Progenitor cell of endocrine pancreas (in vitro differentiated cells): Measurements from ENCODE around the gene VDAC2. TPM values are rescaled to one million over a fixed set of nuclear protein-coding genes. Genes with fewer than 3 reads are reported as not detected.
A peak's percentile ranks its signal among the peaks of the same experiment; 100 is the strongest.

Experiments
- DNase-seq: peaks from one replicate; pipeline ENCODE4 v3.0.0; 2021; ENCODE audit warnings: low spot score; ENCODE audit not compliant: unreplicated experiment
- H3K27ac Mint-ChIP-seq: 2 replicates; pipeline ENCODE4 v1.8.0; 2021; ENCODE audit warnings: mild to moderate bottlenecking, moderate library complexity, mixed read lengths
- H3K27me3 Mint-ChIP-seq: 2 replicates; pipeline ENCODE4 v1.8.0; 2021; ENCODE audit warnings: mixed read lengths
- H3K36me3 Mint-ChIP-seq: 2 replicates; pipeline ENCODE4 v1.8.0; 2022; ENCODE audit warnings: mixed read lengths; ENCODE audit not compliant: insufficient read depth
- H3K4me1 Mint-ChIP-seq: 2 replicates; pipeline ENCODE4 v1.8.0; 2021; ENCODE audit warnings: low read depth, mixed read lengths
- H3K4me3 Mint-ChIP-seq: 2 replicates; pipeline ENCODE4 v1.8.0; 2021; ENCODE audit warnings: low read depth, mild to moderate bottlenecking, moderate library complexity, mixed read lengths
- H3K9me3 Mint-ChIP-seq: 2 replicates; pipeline ENCODE4 v1.8.0; 2021; ENCODE audit warnings: low read depth, mixed read lengths
- total RNA-seq: library from RNA; stranded (reverse); gene quantifications from 2 replicates; pipeline ENCODE4 v1.2.1, GENCODE V29; 2021
- TF ChIP-seq, protein P1 (sequence below): fragments of 200-600 bp; sonication (generic); IDR thresholded peaks from one replicate; pipeline ENCODE4 v1.5.0; 2021; ENCODE audit warnings: antibody characterized with exemption, mild to moderate bottlenecking; ENCODE audit not compliant: unreplicated experiment

VDAC2 gene
- total RNA-seq, 1 donor from 2014 or later, result 142 TPM

DNA sequence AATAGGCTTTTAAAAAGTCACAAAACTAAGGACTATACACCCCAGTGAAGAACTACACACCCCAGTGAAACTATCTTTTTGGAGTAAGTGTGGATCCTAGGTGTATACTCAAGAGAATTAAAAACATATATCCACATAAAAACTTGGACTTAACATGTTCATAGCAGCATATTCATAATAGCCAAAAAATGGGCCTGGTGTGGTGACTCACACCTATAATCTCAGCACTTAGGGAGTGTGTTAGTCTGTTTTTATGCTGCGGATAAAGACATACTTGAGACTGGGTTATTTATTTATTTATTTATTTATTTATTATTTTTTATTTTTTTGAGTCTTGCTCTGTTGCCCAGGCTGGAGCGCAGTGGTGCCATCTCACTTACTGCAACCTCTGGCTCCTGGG lies 44.1 kb downstream of the VDAC2 start:
- H3K9me3 Mint-ChIP-seq, result peaks cover 19% of the 10 kb centered on the region
- H3K4me3 Mint-ChIP-seq, result no peak overlapping the region
- no peak for DNase-seq
- TF ChIP-seq, protein P1, sequence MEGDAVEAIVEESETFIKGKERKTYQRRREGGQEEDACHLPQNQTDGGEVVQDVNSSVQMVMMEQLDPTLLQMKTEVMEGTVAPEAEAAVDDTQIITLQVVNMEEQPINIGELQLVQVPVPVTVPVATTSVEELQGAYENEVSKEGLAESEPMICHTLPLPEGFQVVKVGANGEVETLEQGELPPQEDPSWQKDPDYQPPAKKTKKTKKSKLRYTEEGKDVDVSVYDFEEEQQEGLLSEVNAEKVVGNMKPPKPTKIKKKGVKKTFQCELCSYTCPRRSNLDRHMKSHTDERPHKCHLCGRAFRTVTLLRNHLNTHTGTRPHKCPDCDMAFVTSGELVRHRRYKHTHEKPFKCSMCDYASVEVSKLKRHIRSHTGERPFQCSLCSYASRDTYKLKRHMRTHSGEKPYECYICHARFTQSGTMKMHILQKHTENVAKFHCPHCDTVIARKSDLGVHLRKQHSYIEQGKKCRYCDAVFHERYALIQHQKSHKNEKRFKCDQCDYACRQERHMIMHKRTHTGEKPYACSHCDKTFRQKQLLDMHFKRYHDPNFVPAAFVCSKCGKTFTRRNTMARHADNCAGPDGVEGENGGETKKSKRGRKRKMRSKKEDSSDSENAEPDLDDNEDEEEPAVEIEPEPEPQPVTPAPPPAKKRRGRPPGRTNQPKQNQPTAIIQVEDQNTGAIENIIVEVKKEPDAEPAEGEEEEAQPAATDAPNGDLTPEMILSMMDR, result no peak
- H3K36me3 Mint-ChIP-seq, result no peaks in the 10 kb centered on the region
- no peaks in the 10 kb centered on the region for H3K4me1 Mint-ChIP-seq
- no peak overlapping the region for H3K27ac Mint-ChIP-seq
- H3K27me3 Mint-ChIP-seq, result peaks cover 3% of the 10 kb centered on the region

DNA sequence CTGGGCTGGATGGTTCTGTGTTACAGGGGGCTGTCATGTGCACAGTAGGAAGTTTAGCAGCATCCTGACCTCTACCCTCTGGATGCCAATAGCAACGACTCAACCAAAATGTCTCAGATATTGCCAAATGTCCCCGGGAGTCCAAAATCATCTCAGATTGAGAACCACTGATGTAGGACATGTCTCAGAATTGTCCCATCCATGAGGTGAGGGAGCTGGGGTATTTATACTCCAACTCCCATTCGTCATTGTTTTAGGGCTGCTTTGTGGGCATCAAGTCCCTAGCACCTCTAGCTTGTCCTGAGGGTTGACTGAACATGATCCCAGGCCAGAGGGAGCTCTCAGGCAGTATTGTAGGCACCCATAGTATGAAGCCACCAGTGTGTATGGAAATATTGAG lies 50.4 kb downstream of the VDAC2 start:
- H3K4me1 Mint-ChIP-seq, result peaks cover 8% of the 10 kb centered on the region
- no peak for DNase-seq
- no peak overlapping the region for H3K4me3 Mint-ChIP-seq
- TF ChIP-seq, protein P1, result no peak
- no peak overlapping the region for H3K27ac Mint-ChIP-seq
- no peaks in the 10 kb centered on the region for H3K27me3 Mint-ChIP-seq
- no peaks in the 10 kb centered on the region for H3K36me3 Mint-ChIP-seq
- H3K9me3 Mint-ChIP-seq, result peaks cover 2% of the 10 kb centered on the region

DNA sequence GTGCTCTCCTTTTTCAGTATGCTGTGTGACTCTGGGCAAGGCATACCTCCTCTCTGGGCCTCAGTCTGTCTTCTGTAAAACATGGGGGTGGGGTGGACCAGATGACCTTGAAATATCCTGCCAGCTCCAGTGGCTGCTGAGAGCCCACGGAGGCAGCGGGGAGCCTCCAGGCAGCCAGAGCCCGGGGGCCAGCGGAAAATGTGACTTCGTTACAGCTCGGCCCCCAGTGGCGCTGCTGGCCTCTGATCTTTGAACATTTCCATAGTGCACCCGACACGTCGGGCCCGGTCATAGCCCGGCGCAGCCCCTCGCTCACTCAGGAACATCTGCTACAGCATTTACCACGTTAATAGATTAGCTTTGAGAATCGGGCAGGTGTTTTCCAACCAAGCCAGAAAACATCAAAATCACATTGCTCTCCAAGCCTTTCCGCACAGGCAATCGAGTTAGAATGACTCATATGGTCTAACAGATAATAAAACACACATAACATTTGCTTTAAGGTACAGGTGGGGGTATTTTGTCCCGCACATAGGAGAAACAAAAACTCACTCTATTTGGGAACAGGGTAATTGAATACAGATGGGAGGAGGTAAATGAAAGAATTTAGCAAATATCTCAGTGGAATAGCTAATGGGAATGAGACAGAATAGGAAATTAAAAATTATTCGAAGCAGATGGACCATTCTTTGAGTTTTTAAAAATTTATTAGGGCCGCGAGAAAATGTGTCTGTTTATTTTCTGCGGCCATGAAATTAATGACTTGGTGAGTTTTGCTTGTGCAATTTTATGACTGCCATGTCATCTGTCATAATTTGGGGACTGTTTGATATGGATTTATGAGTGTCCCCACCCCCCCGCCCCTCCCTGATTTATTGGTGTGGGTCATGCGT lies 51.5 kb downstream of the VDAC2 start:
- no peak for DNase-seq
- peak overlapping the region; percentile 65 for H3K27ac Mint-ChIP-seq
- H3K27me3 Mint-ChIP-seq, result peaks cover 3% of the 10 kb centered on the region
- no peaks in the 10 kb centered on the region for H3K36me3 Mint-ChIP-seq
- TF ChIP-seq, protein P1, result no peak
- H3K4me3 Mint-ChIP-seq, result no peak overlapping the region
- peaks cover 2% of the 10 kb centered on the region for H3K9me3 Mint-ChIP-seq
- H3K4me1 Mint-ChIP-seq, result peaks cover 8% of the 10 kb centered on the region

DNA sequence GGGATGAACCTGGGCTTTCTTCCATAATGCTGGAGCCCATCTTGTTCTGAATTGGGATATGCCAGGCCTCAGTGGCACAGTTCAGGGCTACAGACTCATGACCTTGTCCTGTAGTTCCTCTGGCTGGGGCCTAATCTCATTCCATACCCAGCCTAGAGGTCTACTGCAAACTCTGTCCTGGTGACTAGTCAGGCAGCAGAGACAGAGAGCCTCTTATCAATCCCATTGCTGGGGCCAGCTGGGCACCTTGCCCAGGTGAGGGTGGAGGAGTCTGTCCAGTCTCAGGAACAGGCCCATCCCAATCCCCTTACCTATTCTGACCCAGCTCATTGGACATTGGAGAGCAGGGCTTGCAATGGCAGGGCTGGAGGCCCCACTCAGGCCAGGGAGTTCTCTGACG lies 53.2 kb downstream of the VDAC2 start:
- H3K4me3 Mint-ChIP-seq, result no peak overlapping the region
- peaks cover 2% of the 10 kb centered on the region for H3K9me3 Mint-ChIP-seq
- H3K36me3 Mint-ChIP-seq, result no peaks in the 10 kb centered on the region
- peaks cover 8% of the 10 kb centered on the region for H3K4me1 Mint-ChIP-seq
- TF ChIP-seq, protein P1, result no peak
- H3K27ac Mint-ChIP-seq, result no peak overlapping the region
- DNase-seq, result no peak
- H3K27me3 Mint-ChIP-seq, result peaks cover 3% of the 10 kb centered on the region

DNA sequence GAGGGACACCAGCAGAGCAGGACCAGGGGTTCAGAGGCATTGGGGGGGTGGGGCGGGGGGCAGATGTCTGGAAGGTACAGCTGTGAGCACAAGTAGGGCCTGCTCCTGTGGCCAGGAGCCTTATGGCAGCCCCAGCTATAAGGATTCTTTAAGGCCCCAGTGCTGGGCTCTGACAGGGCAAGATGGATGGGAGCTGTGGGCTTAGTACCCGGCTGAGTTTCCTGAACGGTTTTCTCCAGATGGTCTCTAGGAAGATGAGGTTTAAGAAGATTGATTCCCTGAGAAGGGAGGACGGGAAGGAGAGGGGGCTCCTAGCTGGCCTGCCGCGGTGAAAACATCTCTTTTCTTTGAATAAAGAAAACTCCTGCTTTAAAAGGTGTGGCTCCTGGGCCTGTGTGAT lies 55.3 kb downstream of the VDAC2 start:
- TF ChIP-seq, protein P1, result no peak
- H3K27ac Mint-ChIP-seq, result no peak overlapping the region

More for the DNA sequence above, 55.3 kb downstream of the VDAC2 start:
- no peaks in the 10 kb centered on the region for H3K9me3 Mint-ChIP-seq
- H3K4me3 Mint-ChIP-seq, result no peak overlapping the region
- H3K27me3 Mint-ChIP-seq, result peaks cover 3% of the 10 kb centered on the region
- H3K36me3 Mint-ChIP-seq, result no peaks in the 10 kb centered on the region
- no peak for DNase-seq
- peaks cover 8% of the 10 kb centered on the region for H3K4me1 Mint-ChIP-seq
